ENCODE results near the gene TRAF3IP3. TPM values are rescaled to one million over a fixed set of nuclear protein-coding genes. Genes with fewer than 3 reads are reported as not detected.
A peak's percentile ranks its signal among the peaks of the same experiment; 100 is the strongest.

Gene TRAF3IP3
- total RNA-seq, 2 experiments from 2014 or later = 107 to 113 TPM

DNA sequence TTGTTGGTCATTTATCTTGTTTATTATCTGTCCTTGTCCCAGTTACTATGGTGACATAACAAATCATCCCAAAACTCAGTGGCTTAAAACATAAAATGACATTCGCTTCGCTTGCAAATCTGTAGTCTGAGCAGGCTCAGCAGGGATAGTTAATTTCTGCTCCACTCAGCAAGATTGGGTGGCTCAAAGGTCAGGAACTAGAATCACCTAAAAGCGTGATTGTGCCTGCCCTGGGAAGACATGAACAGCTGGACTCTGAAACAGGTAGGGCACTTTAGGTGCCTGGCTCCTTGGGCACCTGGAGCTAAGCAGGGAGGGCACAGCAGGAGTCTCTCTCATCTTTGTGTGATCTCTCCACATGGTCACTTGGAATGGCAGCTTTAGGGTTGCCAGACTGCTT, 14.7 kb upstream of the TRAF3IP3 start:
- Mint-ChIP-seq H3K27me3 (ENCODE audit: low read depth) (no peaks in the 10 kb centered on the region), H3K9me3 (no peaks in the 10 kb centered on the region), H3K4me3 (no peak overlapping the region), H3K27ac (peak overlapping the region; percentile 67), H3K4me1 (ENCODE audit: low read depth) (peaks cover 47% of the 10 kb centered on the region), H3K36me3 (ENCODE audit: low read depth) (no peaks in the 10 kb centered on the region)
- no peak for DNase-seq
- intact Hi-C loops (cut with micrococcal nuclease) = no loop called here
- CTCF ChIA-PET = interaction anchor here (0.6 to 0.7 kb wide), 2 partner anchors 83 to 370 kb away, joined by 3 to 5 read pairs; no protein-coding TSS in a partner anchor

DNA sequence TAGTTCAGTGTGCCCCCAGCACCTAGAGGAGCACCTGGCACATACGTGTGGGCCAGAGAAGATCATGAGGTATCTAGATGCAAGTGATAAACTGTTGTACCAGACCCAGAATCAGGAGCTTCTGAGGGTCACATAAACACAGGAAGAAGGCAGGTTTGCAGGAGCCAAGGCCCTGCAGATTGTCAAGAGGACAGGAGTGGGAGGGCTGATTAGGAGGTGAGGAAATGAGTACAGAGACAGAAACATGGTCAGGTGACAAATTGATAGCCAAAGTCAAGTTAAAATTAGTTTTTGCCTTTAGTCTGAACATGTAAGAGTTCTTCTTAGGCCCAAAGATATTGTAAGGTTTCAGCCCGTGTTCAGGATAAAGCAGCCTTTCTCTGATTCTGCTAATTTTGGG, 14.0 kb upstream of the TRAF3IP3 start:
- Mint-ChIP-seq H3K36me3 (ENCODE audit: low read depth) (no peaks in the 10 kb centered on the region), H3K9me3 (no peaks in the 10 kb centered on the region), H3K4me1 (ENCODE audit: low read depth) (peaks cover 47% of the 10 kb centered on the region), H3K27me3 (ENCODE audit: low read depth) (no peaks in the 10 kb centered on the region), H3K4me3 (no peak overlapping the region), H3K27ac (peak overlapping the region; percentile 67)
- CTCF ChIA-PET = interaction anchor here (1.9 kb wide), 1 partner anchor 49 kb away, joined by 6 read pairs; no protein-coding TSS in a partner anchor
- no peak for DNase-seq
- intact Hi-C loops (cut with micrococcal nuclease) = no loop called here

DNA sequence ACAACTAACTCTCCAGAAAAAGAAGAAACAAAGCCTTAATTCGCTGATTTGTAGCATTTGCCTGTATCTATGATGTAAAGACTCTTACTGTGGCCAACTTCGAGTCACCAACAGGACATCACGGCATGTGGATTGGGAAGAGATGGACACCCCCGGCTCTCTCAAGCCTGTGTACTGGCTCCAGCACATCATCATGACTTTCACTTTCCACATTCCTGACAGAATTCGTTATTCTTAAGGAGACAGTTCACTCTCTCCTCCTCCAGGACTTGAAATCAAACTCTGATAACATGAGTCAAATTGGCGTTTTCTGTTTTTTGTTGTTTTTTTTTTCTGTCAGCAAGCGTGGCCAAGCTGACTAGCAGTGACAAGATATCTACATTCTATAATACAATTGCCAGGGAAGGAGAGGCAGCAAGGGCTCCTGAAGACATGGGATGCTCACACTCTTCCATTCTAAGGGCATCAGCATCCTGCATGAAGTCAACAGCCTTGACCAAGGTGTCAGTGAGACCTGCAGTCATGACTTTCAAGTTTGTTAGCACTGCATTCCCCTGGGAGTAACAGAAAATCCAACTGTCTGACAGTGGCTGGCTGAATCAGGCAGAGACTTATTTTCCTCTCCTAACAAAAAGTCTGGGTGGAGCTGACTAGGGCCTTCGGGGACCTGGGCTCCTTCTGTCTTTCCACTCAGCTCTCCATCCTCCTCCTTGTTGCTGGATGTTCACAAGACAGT, 13.3 kb upstream of the TRAF3IP3 start:
- intact Hi-C loops (cut with micrococcal nuclease) = no loop called here
- no peak overlapping the region for H3K4me3 Mint-ChIP-seq
- no peaks in the 10 kb centered on the region for H3K27me3 Mint-ChIP-seq (ENCODE audit: low read depth)
- H3K4me1 Mint-ChIP-seq (ENCODE audit: low read depth) = peaks cover 48% of the 10 kb centered on the region
- CTCF ChIA-PET = interaction anchor here (1.2 to 8.7 kb wide), 3 partner anchors 49 to 165 kb away, joined by 3 to 55 read pairs (median 6); no protein-coding TSS in a partner anchor
- no peaks in the 10 kb centered on the region for H3K9me3 Mint-ChIP-seq
- H3K36me3 Mint-ChIP-seq (ENCODE audit: low read depth) = no peaks in the 10 kb centered on the region
- DNase-seq = no peak
- peak overlapping the region; percentile 70 for H3K27ac Mint-ChIP-seq

DNA sequence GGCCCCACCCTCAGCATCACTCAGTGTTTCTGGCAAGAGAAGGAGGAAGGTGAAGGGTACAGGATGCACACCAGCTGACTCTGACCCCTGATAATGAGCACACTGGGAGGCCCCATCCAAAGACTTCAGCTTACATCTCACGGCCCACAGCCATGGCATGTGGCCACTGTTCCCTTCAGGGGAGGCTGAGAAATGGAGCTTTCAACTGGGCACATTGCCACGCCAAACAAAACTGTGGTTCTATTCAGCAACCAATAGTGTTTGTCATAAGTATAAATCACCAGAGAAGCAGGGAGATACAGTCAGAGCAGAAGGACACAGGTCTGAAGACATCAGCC, 12.7 kb upstream of the TRAF3IP3 start:
- Mint-ChIP-seq H3K9me3 (no peaks in the 10 kb centered on the region), H3K36me3 (ENCODE audit: low read depth) (no peaks in the 10 kb centered on the region), H3K4me1 (ENCODE audit: low read depth) (peaks cover 49% of the 10 kb centered on the region), H3K27ac (peak overlapping the region; percentile 70), H3K27me3 (ENCODE audit: low read depth) (no peaks in the 10 kb centered on the region), H3K4me3 (no peak overlapping the region)
- intact Hi-C loops (cut with micrococcal nuclease) = no loop called here
- CTCF ChIA-PET = interaction anchor here (1.2 to 8.7 kb wide), 3 partner anchors 50 to 166 kb away, joined by 3 to 55 read pairs (median 6); no protein-coding TSS in a partner anchor
- peak; percentile 31 for DNase-seq

DNA sequence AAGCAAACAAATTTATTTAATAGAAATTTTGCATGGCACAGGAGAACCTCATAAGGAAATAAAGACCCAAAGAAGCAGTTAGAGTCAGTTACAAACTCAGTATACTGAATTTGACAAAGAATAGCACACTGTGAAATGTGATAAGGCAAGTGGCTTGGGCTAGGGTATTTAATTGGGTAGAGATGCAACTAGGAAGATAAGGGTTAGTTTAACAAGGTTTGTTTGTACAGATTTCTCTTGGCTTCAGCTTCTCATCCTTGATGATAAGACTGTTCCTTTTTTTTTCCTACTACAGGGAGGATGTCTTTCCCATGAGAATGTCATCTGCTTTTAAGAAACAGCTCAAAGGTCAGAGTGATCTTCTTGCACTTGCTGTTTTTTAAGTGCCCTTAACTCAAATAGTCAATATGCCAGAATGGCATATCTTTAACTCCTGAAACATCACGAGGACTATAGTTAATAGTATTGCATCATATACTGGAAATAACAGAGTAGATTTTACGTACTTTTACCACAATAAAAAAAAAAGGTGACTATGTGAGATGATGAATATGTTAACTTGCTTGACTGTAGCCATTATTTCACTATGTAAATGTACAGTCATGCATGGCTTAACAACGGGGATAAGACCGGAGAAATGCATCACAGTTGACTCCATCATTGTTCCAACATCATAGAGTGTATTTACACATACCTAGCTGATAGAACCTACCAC, 9.2 kb upstream of the TRAF3IP3 start:
- intact Hi-C loops (cut with micrococcal nuclease) = loop anchor here (1.0 kb wide), 9 partner anchors 10 to 177 kb away; no protein-coding TSS in a partner anchor
- Mint-ChIP-seq H3K27ac (peak overlapping the region; percentile 91), H3K4me1 (ENCODE audit: low read depth) (peaks cover 71% of the 10 kb centered on the region), H3K27me3 (ENCODE audit: low read depth) (no peaks in the 10 kb centered on the region), H3K4me3 (no peak overlapping the region), H3K9me3 (no peaks in the 10 kb centered on the region), H3K36me3 (ENCODE audit: low read depth) (no peaks in the 10 kb centered on the region)
- CTCF ChIA-PET = interaction anchor here (0.6 to 8.7 kb wide), 16 partner anchors 10 to 177 kb away, joined by 3 to 55 read pairs (median 4); no protein-coding TSS in a partner anchor
- DNase-seq = no peak

DNA sequence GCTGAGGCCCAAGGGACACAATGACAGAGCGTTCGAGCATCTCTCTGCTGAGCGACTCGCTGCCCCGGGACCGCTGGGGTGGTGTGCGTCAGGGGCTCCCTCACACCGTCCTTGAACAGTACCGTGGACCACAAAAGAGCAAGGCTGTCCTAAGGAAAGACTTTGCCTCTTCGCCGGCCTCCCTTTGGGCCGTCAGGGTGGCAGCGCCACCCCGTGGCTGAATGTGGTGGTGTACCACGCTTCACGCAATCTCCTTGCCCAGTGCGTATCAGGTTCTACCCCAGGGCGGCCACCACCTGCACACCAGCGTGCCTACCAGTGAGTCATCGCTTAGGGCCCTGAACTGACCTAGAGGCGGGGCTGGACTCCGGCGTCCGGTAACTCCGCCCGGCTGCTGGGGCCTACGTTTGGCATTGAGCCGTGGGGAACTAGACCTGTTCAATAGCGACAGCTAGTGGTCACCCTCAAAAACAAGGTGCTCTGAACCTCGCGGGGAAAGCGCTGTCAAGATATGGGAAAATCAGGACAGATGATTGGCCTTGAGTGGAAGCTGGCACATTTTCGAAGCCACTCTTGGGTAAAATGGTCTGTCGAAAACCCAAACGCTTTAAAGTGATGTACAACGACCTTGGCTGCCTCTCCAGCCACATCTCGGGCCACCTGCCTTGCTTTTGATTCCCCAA, 8.1 kb upstream of the TRAF3IP3 start:
- CTCF ChIA-PET = interaction anchor here (0.5 to 8.7 kb wide), 47 partner anchors 10 to 612 kb away, joined by 3 to 77 read pairs (median 5); partner anchors contain the start of genes G0S2 and HSD11B1
- peak overlapping the region; percentile 66 for H3K4me3 Mint-ChIP-seq
- no peaks in the 10 kb centered on the region for H3K27me3 Mint-ChIP-seq (ENCODE audit: low read depth)
- H3K36me3 Mint-ChIP-seq (ENCODE audit: low read depth) = no peaks in the 10 kb centered on the region
- peak overlapping the region; percentile 91 for H3K27ac Mint-ChIP-seq
- no peaks in the 10 kb centered on the region for H3K9me3 Mint-ChIP-seq
- intact Hi-C loops (cut with micrococcal nuclease) = loop anchor here (1.0 kb wide), 9 partner anchors 11 to 178 kb away; no protein-coding TSS in a partner anchor
- peaks cover 71% of the 10 kb centered on the region for H3K4me1 Mint-ChIP-seq (ENCODE audit: low read depth)
- peak; percentile 92 for DNase-seq

DNA sequence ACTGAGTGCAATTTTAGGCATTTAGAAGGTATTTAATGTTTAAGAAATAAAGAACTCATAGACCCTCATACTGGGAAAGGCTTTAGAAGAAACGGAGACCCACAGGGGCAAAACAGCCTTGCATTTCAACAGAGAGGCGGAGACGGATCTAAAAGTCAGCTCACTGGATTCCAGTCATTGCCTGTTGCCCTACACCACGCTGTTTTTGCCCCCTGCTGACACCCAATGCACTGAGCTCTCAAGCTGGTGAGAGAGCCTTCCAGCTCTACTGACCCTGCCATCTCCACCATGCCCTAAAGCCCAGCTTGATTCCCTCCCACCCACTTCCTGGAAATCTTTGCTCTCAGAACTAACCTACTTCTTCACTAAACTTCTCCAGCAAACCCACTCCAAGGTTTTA, 7.2 kb upstream of the TRAF3IP3 start:
- CTCF ChIA-PET = interaction anchor here (0.6 to 8.7 kb wide), 50 partner anchors 9 to 182 kb away, joined by 3 to 77 read pairs (median 5); partner anchors contain the start of genes G0S2 and HSD11B1
- no peaks in the 10 kb centered on the region for H3K9me3 Mint-ChIP-seq
- no peak overlapping the region for H3K4me3 Mint-ChIP-seq
- no peak for DNase-seq
- no peaks in the 10 kb centered on the region for H3K27me3 Mint-ChIP-seq (ENCODE audit: low read depth)
- intact Hi-C loops (cut with micrococcal nuclease) = no loop called here
- H3K27ac Mint-ChIP-seq = peak overlapping the region; percentile 91
- no peaks in the 10 kb centered on the region for H3K36me3 Mint-ChIP-seq (ENCODE audit: low read depth)
- H3K4me1 Mint-ChIP-seq (ENCODE audit: low read depth) = peaks cover 69% of the 10 kb centered on the region

DNA sequence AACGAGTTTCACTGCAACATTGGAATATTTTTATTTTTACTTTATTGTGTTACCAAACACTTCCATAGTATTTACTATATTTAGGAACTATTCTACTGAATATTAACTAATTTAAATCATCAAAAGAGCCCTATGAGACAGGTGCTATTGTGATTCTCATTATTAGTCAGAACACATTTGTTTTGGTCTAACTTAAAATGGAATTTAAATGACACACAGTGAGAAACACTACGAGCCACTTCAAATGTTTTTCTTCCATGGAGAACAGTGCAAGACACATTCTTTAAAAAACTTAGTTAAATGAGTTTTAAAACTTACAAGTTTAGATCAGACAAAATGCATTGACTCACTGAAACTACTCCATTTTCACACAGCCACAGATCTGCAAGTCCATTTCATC, 6.6 kb upstream of the TRAF3IP3 start:
- intact Hi-C loops (cut with micrococcal nuclease) = no loop called here
- CTCF ChIA-PET = interaction anchor here (0.8 to 8.7 kb wide), 42 partner anchors 9 to 183 kb away, joined by 3 to 77 read pairs (median 6); partner anchors contain the start of gene HSD11B1

DNA sequence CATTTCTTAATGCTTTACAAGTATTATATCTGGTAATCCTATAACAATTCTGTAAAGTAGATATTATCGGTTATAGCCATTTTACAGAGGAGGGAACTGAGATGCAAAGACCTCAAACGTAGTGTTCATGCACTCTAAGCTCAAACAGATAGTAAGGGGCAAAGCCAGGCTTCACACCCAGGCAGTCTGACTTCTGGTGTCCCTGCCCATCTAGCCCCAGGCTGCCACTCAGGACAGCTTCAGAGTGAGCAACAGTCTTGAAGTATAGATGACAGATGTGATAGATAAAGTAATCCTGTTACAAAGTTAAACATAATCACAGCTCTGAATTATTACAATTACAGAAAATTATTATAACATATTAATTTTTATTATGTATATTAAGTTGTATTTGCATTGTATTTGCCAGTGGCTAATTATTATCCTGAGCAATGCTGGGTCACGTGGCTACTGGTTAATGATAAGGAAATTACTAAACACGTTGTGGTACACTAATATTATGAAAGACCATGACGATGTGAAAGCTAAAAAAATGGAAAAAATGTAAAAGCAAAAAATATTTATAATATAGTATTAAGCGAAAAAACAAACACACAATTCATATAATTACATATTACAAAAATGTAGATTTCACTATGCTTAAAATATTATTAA, 6.1 kb upstream of the TRAF3IP3 start:
- Mint-ChIP-seq H3K4me3 (peak overlapping the region; percentile 9), H3K36me3 (ENCODE audit: low read depth) (no peaks in the 10 kb centered on the region), H3K27me3 (ENCODE audit: low read depth) (no peaks in the 10 kb centered on the region), H3K9me3 (no peaks in the 10 kb centered on the region), H3K27ac (peak overlapping the region; percentile 77), H3K4me1 (ENCODE audit: low read depth) (peaks cover 75% of the 10 kb centered on the region)
- no peak for DNase-seq
- CTCF ChIA-PET = interaction anchor here (0.8 to 8.7 kb wide), 19 partner anchors 8 to 183 kb away, joined by 3 to 77 read pairs (median 5); no protein-coding TSS in a partner anchor
- intact Hi-C loops (cut with micrococcal nuclease) = loop anchor here (10.0 kb wide), 1 partner anchor 1925 kb away; no protein-coding TSS in a partner anchor

More for the DNA sequence above, 6.6 kb upstream of the TRAF3IP3 start:
- no peaks in the 10 kb centered on the region for H3K9me3 Mint-ChIP-seq
- H3K4me1 Mint-ChIP-seq (ENCODE audit: low read depth) = peaks cover 74% of the 10 kb centered on the region
- H3K4me3 Mint-ChIP-seq = peak overlapping the region; percentile 9
- no peak for DNase-seq
- H3K27me3 Mint-ChIP-seq (ENCODE audit: low read depth) = no peaks in the 10 kb centered on the region
- H3K27ac Mint-ChIP-seq = peak overlapping the region; percentile 77
- no peaks in the 10 kb centered on the region for H3K36me3 Mint-ChIP-seq (ENCODE audit: low read depth)

DNA sequence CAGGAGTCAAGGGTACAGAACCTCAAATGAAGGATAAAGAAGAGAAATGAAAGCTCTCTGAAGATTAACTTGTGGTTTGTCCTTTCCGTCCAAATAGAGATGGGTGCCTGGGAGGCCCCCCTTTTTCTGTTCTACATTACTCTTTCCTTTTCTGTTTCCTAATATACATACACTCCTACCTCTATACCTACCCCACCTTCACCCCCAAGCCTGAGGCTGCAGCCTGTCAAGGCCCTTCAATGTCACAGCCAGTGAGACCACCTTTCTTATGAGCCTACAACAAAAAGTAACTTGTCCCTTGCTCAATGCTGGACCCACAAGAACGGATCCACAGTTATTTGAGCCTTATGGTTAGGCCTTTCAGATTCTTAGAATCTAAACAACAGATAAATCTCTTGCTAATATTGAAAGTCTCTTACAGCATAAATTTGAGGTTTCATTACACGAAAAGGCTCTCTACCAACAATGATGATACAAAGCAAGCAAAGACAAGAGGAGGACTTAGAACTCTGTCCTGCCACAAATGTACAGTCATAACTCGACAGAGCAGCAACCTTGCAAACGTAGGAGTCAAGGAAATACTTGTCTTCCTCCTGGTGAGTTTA, 4.1 kb upstream of the TRAF3IP3 start:
- H3K27me3 Mint-ChIP-seq (ENCODE audit: low read depth) = no peaks in the 10 kb centered on the region
- H3K4me1 Mint-ChIP-seq (ENCODE audit: low read depth) = peaks cover 78% of the 10 kb centered on the region
- DNase-seq = peak; percentile 71
- peak overlapping the region; percentile 56 for H3K4me3 Mint-ChIP-seq
- intact Hi-C loops (cut with micrococcal nuclease) = loop anchor here (1.0 to 10.0 kb wide), 9 partner anchors 17 to 1927 kb away; partner anchors contain the start of genes C1orf74 and UTP25
- CTCF ChIA-PET = interaction anchor here (0.7 to 8.7 kb wide), 13 partner anchors 9 to 175 kb away, joined by 3 to 77 read pairs (median 3); no protein-coding TSS in a partner anchor
- H3K9me3 Mint-ChIP-seq = no peaks in the 10 kb centered on the region
- H3K36me3 Mint-ChIP-seq (ENCODE audit: low read depth) = peaks cover 7% of the 10 kb centered on the region
- peak overlapping the region; percentile 95 for H3K27ac Mint-ChIP-seq

DNA sequence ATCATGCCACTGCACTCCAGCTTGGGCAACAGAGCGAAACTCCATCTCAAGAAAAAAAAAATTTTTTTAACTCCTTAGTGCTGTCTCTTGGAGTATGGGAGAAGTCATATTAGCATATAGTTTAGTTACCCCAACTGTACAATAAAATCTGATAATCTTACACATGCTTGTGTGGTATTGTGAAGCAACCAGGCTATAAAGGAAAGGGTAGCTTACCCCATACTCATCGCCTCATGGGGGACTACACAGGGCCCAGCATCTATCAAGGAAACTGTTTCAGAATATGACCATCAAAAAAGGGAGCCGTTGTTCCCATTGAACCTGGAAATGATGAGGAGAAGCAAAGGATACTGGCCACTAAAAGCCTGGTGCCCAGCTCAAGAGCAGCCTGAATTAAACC, 3.0 kb upstream of the TRAF3IP3 start:
- H3K9me3 Mint-ChIP-seq = no peaks in the 10 kb centered on the region
- CTCF ChIA-PET = interaction anchor here (0.8 to 6.2 kb wide), 7 partner anchors 8 to 71 kb away, joined by 3 to 77 read pairs (median 3); no protein-coding TSS in a partner anchor
- peak overlapping the region; percentile 95 for H3K27ac Mint-ChIP-seq
- no peak overlapping the region for H3K4me3 Mint-ChIP-seq
- intact Hi-C loops (cut with micrococcal nuclease) = loop anchor here (1.0 to 10.0 kb wide), 6 partner anchors 15 to 1928 kb away; partner anchors contain the start of genes C1orf74 and UTP25
- no peak for DNase-seq
- H3K36me3 Mint-ChIP-seq (ENCODE audit: low read depth) = peaks cover 16% of the 10 kb centered on the region
- H3K27me3 Mint-ChIP-seq (ENCODE audit: low read depth) = no peaks in the 10 kb centered on the region
- peaks cover 68% of the 10 kb centered on the region for H3K4me1 Mint-ChIP-seq (ENCODE audit: low read depth)

All from activated naive CD4-positive, alpha-beta T cell treated with anti-CD3 and anti-CD28 coated beads for 36 hours (primary cell).